Neural progenitor cell (in vitro differentiated cells): ENCODE data around the gene P2RX3. TPM values are rescaled to one million over a fixed set of nuclear protein-coding genes. Genes with fewer than 3 reads are reported as not detected.
A peak's percentile ranks its signal among the peaks of the same experiment; 100 is the strongest.

ENCODE experiments used
- DNase-seq: peaks from one replicate; pipeline ENCODE4 v3.0.0-alpha.2; 2016; ENCODE audit warnings: low spot score
- H2AFZ ChIP-seq: fragments of 200-600 bp; sonication (generic); replicated peaks from 2 replicates; pipeline ENCODE4 v1.6.1; 2016; ENCODE audit warnings: antibody characterized with exemption
- H3F3A ChIP-seq: fragments of 200-600 bp; sonication (generic); 2 replicates; pipeline ENCODE4 v1.6.1; 2016; ENCODE audit warnings: antibody characterized with exemption, low read depth
- H3K27ac ChIP-seq: fragments of 200-600 bp; sonication (generic); 2 replicates; pipeline ENCODE4 v1.5.1; 2016; ENCODE audit warnings: mild to moderate bottlenecking
- H3K27me3 ChIP-seq: fragments of 200-600 bp; sonication (generic); 2 replicates; pipeline ENCODE4 v1.6.1; 2016; ENCODE audit warnings: mild to moderate bottlenecking, moderate library complexity
- H3K36me3 ChIP-seq: fragments of 200-600 bp; sonication (generic); 2 replicates; pipeline ENCODE4 v1.5.1; 2016
- H3K4me1 ChIP-seq: fragments of 200-600 bp; sonication (generic); 2 replicates; pipeline ENCODE4 v1.6.1; 2016; ENCODE audit warnings: mixed run types
- H3K4me2 ChIP-seq: fragments of 200-600 bp; sonication (generic); 2 replicates; pipeline ENCODE4 v1.6.1; 2016
- H3K4me3 ChIP-seq: fragments of 200-600 bp; sonication (generic); 2 replicates; pipeline ENCODE4 v1.5.1; 2016
- H3K79me2 ChIP-seq: fragments of 200-600 bp; sonication (generic); 2 replicates; pipeline ENCODE4 v1.6.1; 2016; ENCODE audit warnings: low read depth
- H3K9ac ChIP-seq: fragments of 200-600 bp; sonication (generic); 2 replicates; pipeline ENCODE4 v1.6.1; 2016
- H3K9me3 ChIP-seq: fragments of 200-600 bp; sonication (generic); 2 replicates; pipeline ENCODE4 v1.5.1; 2016; ENCODE audit warnings: low read depth
- H4K20me1 ChIP-seq: fragments of 200-600 bp; sonication (generic); 2 replicates; pipeline ENCODE4 v1.6.1; 2016; ENCODE audit warnings: low read depth
- H3K27ac Mint-ChIP-seq: 3 replicates; pipeline ENCODE4 v1.8.0; 2021; ENCODE audit warnings: mixed read lengths
- H3K27me3 Mint-ChIP-seq: 2 replicates; pipeline ENCODE4 v1.8.0; 2022; ENCODE audit warnings: low read depth, mild to moderate bottlenecking, inconsistent platforms, moderate library complexity, mixed read lengths; ENCODE audit not compliant: insufficient read depth
- H3K36me3 Mint-ChIP-seq: 3 replicates; pipeline ENCODE4 v1.8.0; 2021; ENCODE audit warnings: mixed read lengths
- H3K4me1 Mint-ChIP-seq: 3 replicates; pipeline ENCODE4 v1.8.0; 2021; ENCODE audit warnings: mixed read lengths
- H3K4me3 Mint-ChIP-seq: 3 replicates; pipeline ENCODE4 v1.8.0; 2021; ENCODE audit warnings: mild to moderate bottlenecking, moderate library complexity, mixed read lengths
- H3K9me3 Mint-ChIP-seq: 3 replicates; pipeline ENCODE4 v1.8.0; 2020; ENCODE audit warnings: mixed read lengths
- EZH2 ChIP-seq: fragments of 200-600 bp; sonication (generic); IDR thresholded peaks from 2 replicates; pipeline ENCODE4 v1.6.1; 2017; ENCODE audit warnings: antibody characterized with exemption, mild to moderate bottlenecking, moderate library complexity
- EZH2phosphoT487 ChIP-seq: fragments of 200-600 bp; sonication (generic); IDR thresholded peaks from 2 replicates; pipeline ENCODE4 v1.6.1; 2017; ENCODE audit warnings: antibody characterized with exemption
- total RNA-seq: library from RNA; depleted of rRNA; stranded (reverse); fragments of >200 nt; gene quantifications from 2 replicates; pipeline ENCODE4 v1.2.3, GENCODE V29; 2015; ENCODE audit warnings: low replicate concordance
- TF ChIP-seq, protein P1 (sequence below): fragments of 200-600 bp; sonication (generic); IDR thresholded peaks from 2 replicates; pipeline ENCODE4 v1.5.1; 2017; ENCODE audit warnings: antibody characterized with exemption, mild to moderate bottlenecking

P2RX3 gene
- total RNA-seq, 1 donor from 2014 or later = 2.4 TPM

DNA sequence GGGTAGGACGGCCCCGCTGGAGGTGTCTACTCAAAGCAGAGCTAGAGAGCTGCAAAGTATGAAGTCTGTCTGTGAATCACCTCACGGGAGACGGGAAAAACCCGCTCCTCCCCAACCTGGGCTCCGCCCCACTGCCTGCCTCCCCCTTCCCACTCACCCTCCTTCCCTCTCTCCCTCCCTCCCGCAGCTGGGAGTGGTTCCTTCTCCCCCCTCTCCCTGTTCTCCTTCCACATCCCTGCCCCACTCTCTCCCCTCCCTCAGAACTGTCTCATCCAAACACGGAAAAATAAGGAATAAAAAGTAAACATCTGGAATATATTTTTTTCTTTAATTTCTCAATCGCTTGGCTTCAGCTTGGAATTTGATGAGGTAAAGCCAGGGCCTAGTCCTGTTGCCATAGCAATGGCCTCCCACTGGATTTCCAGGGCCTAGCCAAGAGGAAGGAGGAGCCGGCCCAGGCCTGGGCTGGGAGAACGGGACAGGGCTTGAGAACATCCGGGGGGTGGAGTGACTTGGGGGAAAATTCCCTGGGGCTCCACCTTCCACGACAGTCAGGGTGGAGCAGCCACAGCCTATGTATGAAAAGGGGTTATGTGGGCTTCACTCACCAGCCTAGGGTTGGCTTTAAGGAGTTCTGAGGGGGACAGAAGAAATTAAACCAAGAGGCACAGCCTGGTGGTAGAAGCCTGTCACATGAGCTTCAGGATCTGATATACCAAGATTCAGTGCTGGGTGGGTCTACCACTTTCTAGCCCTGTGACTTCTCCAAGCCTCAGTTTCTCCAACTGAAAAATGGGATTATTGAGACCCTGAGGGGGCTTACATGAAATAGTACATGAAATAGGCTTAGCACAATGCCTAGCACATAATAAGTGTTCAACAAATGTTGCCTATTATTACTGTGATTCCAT lies 15.6 kb upstream of the P2RX3 start:
- H3K27ac Mint-ChIP-seq = peak overlapping the region; percentile 79
- H3K27ac ChIP-seq = no peak overlapping the region
- no peak overlapping the region for H2AFZ ChIP-seq
- H3K9ac ChIP-seq = no peak overlapping the region
- peaks cover 12% of the 10 kb centered on the region for H3K27me3 Mint-ChIP-seq
- DNase-seq = peak; percentile 88
- no peaks in the 10 kb centered on the region for H3K9me3 Mint-ChIP-seq
- no peak for TF ChIP-seq EZH2phosphoT487
- TF ChIP-seq, protein P1, sequence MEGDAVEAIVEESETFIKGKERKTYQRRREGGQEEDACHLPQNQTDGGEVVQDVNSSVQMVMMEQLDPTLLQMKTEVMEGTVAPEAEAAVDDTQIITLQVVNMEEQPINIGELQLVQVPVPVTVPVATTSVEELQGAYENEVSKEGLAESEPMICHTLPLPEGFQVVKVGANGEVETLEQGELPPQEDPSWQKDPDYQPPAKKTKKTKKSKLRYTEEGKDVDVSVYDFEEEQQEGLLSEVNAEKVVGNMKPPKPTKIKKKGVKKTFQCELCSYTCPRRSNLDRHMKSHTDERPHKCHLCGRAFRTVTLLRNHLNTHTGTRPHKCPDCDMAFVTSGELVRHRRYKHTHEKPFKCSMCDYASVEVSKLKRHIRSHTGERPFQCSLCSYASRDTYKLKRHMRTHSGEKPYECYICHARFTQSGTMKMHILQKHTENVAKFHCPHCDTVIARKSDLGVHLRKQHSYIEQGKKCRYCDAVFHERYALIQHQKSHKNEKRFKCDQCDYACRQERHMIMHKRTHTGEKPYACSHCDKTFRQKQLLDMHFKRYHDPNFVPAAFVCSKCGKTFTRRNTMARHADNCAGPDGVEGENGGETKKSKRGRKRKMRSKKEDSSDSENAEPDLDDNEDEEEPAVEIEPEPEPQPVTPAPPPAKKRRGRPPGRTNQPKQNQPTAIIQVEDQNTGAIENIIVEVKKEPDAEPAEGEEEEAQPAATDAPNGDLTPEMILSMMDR = no peak
- TF ChIP-seq EZH2 = no peak
- peak overlapping the region; percentile 93 for H3K4me3 ChIP-seq
- peaks cover 58% of the 10 kb centered on the region for H3K79me2 ChIP-seq
- H3F3A ChIP-seq = peaks cover 44% of the 10 kb centered on the region
- H3K36me3 Mint-ChIP-seq = peaks cover 30% of the 10 kb centered on the region
- H3K36me3 ChIP-seq = peaks cover 4% of the 10 kb centered on the region
- H3K4me1 ChIP-seq = peaks cover 38% of the 10 kb centered on the region
- peaks cover 53% of the 10 kb centered on the region for H4K20me1 ChIP-seq
- H3K4me1 Mint-ChIP-seq = peaks cover 55% of the 10 kb centered on the region
- H3K4me3 Mint-ChIP-seq = peak overlapping the region; percentile 96
- H3K9me3 ChIP-seq = no peaks in the 10 kb centered on the region
- peak overlapping the region; percentile 94 for H3K4me2 ChIP-seq
- H3K27me3 ChIP-seq = no peaks in the 10 kb centered on the region

DNA sequence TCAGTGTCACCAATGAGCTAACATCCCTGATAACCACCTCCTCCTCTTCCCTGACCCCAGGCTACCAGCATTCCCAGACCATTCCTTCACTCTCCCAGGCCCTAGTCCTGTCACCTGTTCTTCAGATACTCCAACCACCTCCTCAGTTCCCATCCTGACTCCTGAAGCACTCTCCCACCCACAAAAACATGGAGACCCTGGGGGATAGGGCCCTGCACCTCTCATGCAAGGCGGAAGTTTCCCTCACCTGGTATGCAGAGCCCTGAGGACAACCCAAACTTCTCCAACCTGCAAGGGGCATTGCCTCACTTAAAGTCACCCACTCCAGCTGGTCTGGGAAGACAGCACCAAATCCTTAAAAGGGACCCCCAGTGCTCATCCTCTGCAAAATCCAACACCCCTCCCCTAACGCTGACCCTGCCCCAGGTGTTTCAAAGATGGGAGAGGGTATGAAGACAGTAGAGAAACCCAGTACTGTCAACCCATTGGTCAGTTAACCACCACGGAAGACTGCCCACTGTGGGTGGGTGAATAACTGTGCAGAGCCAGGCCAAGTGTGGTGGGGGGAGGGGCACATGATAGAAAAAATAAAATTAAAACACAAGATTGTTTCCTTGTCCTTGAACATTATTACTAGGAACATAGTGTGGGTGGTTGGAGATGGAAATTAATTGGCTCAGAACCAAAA lies 14.8 kb upstream of the P2RX3 start:
- H3K36me3 Mint-ChIP-seq = peaks cover 32% of the 10 kb centered on the region
- peaks cover 53% of the 10 kb centered on the region for H3K4me1 Mint-ChIP-seq
- DNase-seq = no peak
- H3K4me1 ChIP-seq = peaks cover 38% of the 10 kb centered on the region
- no peak for TF ChIP-seq EZH2
- no peak for TF ChIP-seq EZH2phosphoT487
- TF ChIP-seq, protein P1 = no peak
- no peaks in the 10 kb centered on the region for H3K27me3 ChIP-seq
- H3K79me2 ChIP-seq = peaks cover 55% of the 10 kb centered on the region
- H3K9me3 ChIP-seq = no peaks in the 10 kb centered on the region
- H3K36me3 ChIP-seq = peaks cover 4% of the 10 kb centered on the region
- peaks cover 49% of the 10 kb centered on the region for H3F3A ChIP-seq
- H3K4me3 Mint-ChIP-seq = peak overlapping the region; percentile 96
- H3K9me3 Mint-ChIP-seq = no peaks in the 10 kb centered on the region
- H3K27me3 Mint-ChIP-seq = peaks cover 12% of the 10 kb centered on the region
- H3K4me3 ChIP-seq = peak overlapping the region; percentile 93
- H3K9ac ChIP-seq = peak overlapping the region; percentile 59
- peak overlapping the region; percentile 94 for H3K4me2 ChIP-seq
- peak overlapping the region; percentile 97 for H3K27ac Mint-ChIP-seq
- H3K27ac ChIP-seq = no peak overlapping the region
- H4K20me1 ChIP-seq = peaks cover 45% of the 10 kb centered on the region
- no peak overlapping the region for H2AFZ ChIP-seq

DNA sequence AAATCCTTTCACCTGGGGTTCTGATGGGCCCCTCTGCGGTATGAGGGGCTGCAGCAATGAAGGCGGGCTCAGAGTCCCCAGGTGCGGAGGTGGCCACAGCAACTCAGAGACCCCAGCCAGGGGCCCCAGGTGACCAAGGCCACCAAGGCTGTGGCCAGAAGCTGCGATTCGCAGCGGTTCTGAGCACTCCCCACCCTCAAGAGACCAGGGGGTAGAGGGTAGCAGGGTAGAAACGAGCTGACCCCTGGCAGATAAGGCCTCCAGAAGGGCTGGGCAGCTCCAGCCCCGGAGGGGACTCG lies 14.3 kb upstream of the P2RX3 start:
- peaks cover 53% of the 10 kb centered on the region for H3K4me1 Mint-ChIP-seq

More for the DNA sequence above, 14.3 kb upstream of the P2RX3 start:
- Histone ChIP-seq H3F3A (peaks cover 49% of the 10 kb centered on the region), H3K36me3 (peaks cover 4% of the 10 kb centered on the region), H4K20me1 (peaks cover 40% of the 10 kb centered on the region), H3K27ac (peak overlapping the region; percentile 95), H3K79me2 (peaks cover 51% of the 10 kb centered on the region), H3K4me1 (peaks cover 38% of the 10 kb centered on the region), H3K9ac (peak overlapping the region; percentile 59), H3K9me3 (no peaks in the 10 kb centered on the region), H3K27me3 (no peaks in the 10 kb centered on the region), H3K4me2 (peak overlapping the region; percentile 94), H2AFZ (no peak overlapping the region), H3K4me3 (peak overlapping the region; percentile 93)
- Mint-ChIP-seq H3K4me3 (peak overlapping the region; percentile 96), H3K36me3 (peaks cover 37% of the 10 kb centered on the region), H3K9me3 (no peaks in the 10 kb centered on the region), H3K27me3 (peaks cover 10% of the 10 kb centered on the region), H3K27ac (peak overlapping the region; percentile 97)
- DNase-seq = no peak
- TF ChIP-seq, protein P1 = no peak
- TF ChIP-seq EZH2phosphoT487 (no peak), EZH2 (no peak)
